ENCODE measurements around the gene PDE4D.

The PDE4D gene

GRCh38 chr5:59173578-59173977 is 719.9 kb downstream of the PDE4D start:
- H3K79me1 ChIP-seq (replicated peaks; ENCODE audit: low read length, poor library complexity, severe bottlenecking) = no peaks in the 10 kb centered on the region
- H3K23ac ChIP-seq (ENCODE audit: low read length in 2 of 2) = no peak overlapping the region
- H3K27ac ChIP-seq (ENCODE audit: low read length, poor library complexity, severe bottlenecking) = no peak overlapping the region
- no peak overlapping the region for H2AFZ ChIP-seq (ENCODE audit: low read depth, low read length)
- no peak overlapping the region for H2BK5ac ChIP-seq (ENCODE audit: low read depth, low read length, poor library complexity, severe bottlenecking)
- no peak overlapping the region for H3K4ac ChIP-seq (ENCODE audit: low read depth in 1 of 2, low read length in 2 of 2)
- no peak overlapping the region for H2BK15ac ChIP-seq (ENCODE audit: low read depth, poor library complexity, severe bottlenecking)
- no peak overlapping the region for H2AK5ac ChIP-seq (ENCODE audit: low read length, severe bottlenecking)
- no peak overlapping the region for H2BK120ac ChIP-seq (ENCODE audit: low read depth, low read length)
- H3K4me2 ChIP-seq (ENCODE audit: low read length, poor library complexity, severe bottlenecking) = no peak overlapping the region
- no CpG with 5 or more reads among the region's 1 CpG for WGBS
- H4K91ac ChIP-seq (ENCODE audit: low read length) = no peak overlapping the region
- no peaks in the 10 kb centered on the region for H3K4me1 ChIP-seq (ENCODE audit: control insufficient read depth, insufficient read depth, low read depth, low read length)
- no peak overlapping the region for H3K18ac ChIP-seq (ENCODE audit: low read depth in 1 of 2, low read length in 2 of 2)
- no peak overlapping the region for H4K8ac ChIP-seq (ENCODE audit: low read length)
- H3K4me3 ChIP-seq (ENCODE audit: insufficient read depth in 1 of 2, low read depth in 1 of 2, low read length in 2 of 2) = no peak overlapping the region
- no peaks in the 10 kb centered on the region for H3K36me3 ChIP-seq (ENCODE audit: control insufficient read depth in 1 of 2, insufficient read depth in 2 of 2, low read depth in 1 of 2, low read length in 2 of 2)
- H2BK12ac ChIP-seq (ENCODE audit: low read length in 2 of 2) = no peak overlapping the region
- H3K27me3 ChIP-seq (ENCODE audit: control insufficient read depth in 1 of 2, insufficient read depth in 1 of 2, low read length in 2 of 2) = no peaks in the 10 kb centered on the region
- no peak overlapping the region for H3K14ac ChIP-seq (ENCODE audit: low read length in 2 of 2)
- H3K9me3 ChIP-seq (ENCODE audit: control insufficient read depth, low read length) = no peaks in the 10 kb centered on the region
- H3K9ac ChIP-seq (ENCODE audit: low read length) = no peak overlapping the region
- DNase-seq = no peak

GRCh38 chr5:59171131-59171530 is 722.4 kb downstream of the PDE4D start:
- WGBS = 98% methylated on average over 2 of the region's 2 CpGs

GRCh38 chr5:59169768-59170150 is 723.8 kb downstream of the PDE4D start:
- H3K4ac ChIP-seq (ENCODE audit: low read depth in 1 of 2, low read length in 2 of 2) = no peak overlapping the region
- no peak overlapping the region for H2BK12ac ChIP-seq (ENCODE audit: low read length in 2 of 2)
- no peaks in the 10 kb centered on the region for H3K4me1 ChIP-seq (ENCODE audit: control insufficient read depth, insufficient read depth, low read depth, low read length)
- H2BK15ac ChIP-seq (ENCODE audit: low read depth, poor library complexity, severe bottlenecking) = no peak overlapping the region
- no peak overlapping the region for H2BK120ac ChIP-seq (ENCODE audit: low read depth, low read length)
- no peaks in the 10 kb centered on the region for H3K79me1 ChIP-seq (replicated peaks; ENCODE audit: low read length, poor library complexity, severe bottlenecking)
- H3K9me3 ChIP-seq (ENCODE audit: control insufficient read depth, low read length) = no peaks in the 10 kb centered on the region
- no peak overlapping the region for H3K9ac ChIP-seq (ENCODE audit: low read length)
- no peak overlapping the region for H3K4me3 ChIP-seq (ENCODE audit: insufficient read depth in 1 of 2, low read depth in 1 of 2, low read length in 2 of 2)
- no peak overlapping the region for H3K14ac ChIP-seq (ENCODE audit: low read length in 2 of 2)
- H2AFZ ChIP-seq (ENCODE audit: low read depth, low read length) = no peak overlapping the region
- H3K27me3 ChIP-seq (ENCODE audit: control insufficient read depth in 1 of 2, insufficient read depth in 1 of 2, low read length in 2 of 2) = no peaks in the 10 kb centered on the region
- 100% methylated on average over 1 of the region's 1 CpG for WGBS
- no peak overlapping the region for H2AK5ac ChIP-seq (ENCODE audit: low read length, severe bottlenecking)
- no peaks in the 10 kb centered on the region for H3K36me3 ChIP-seq (ENCODE audit: control insufficient read depth in 1 of 2, insufficient read depth in 2 of 2, low read depth in 1 of 2, low read length in 2 of 2)
- no peak for DNase-seq
- no peak overlapping the region for H3K4me2 ChIP-seq (ENCODE audit: low read length, poor library complexity, severe bottlenecking)
- no peak overlapping the region for H3K23ac ChIP-seq (ENCODE audit: low read length in 2 of 2)
- no peak overlapping the region for H4K8ac ChIP-seq (ENCODE audit: low read length)
- no peak overlapping the region for H4K91ac ChIP-seq (ENCODE audit: low read length)
- no peak overlapping the region for H3K18ac ChIP-seq (ENCODE audit: low read depth in 1 of 2, low read length in 2 of 2)
- H3K27ac ChIP-seq (ENCODE audit: low read length, poor library complexity, severe bottlenecking) = no peak overlapping the region
- no peak overlapping the region for H2BK5ac ChIP-seq (ENCODE audit: low read depth, low read length, poor library complexity, severe bottlenecking)

More at GRCh38 chr5:59171131-59171530, 722.4 kb downstream of the PDE4D start:
- no peak overlapping the region for H3K4me2 ChIP-seq (ENCODE audit: low read length, poor library complexity, severe bottlenecking)
- H3K27me3 ChIP-seq (ENCODE audit: control insufficient read depth in 1 of 2, insufficient read depth in 1 of 2, low read length in 2 of 2) = no peaks in the 10 kb centered on the region
- H4K8ac ChIP-seq (ENCODE audit: low read length) = no peak overlapping the region
- no peaks in the 10 kb centered on the region for H3K36me3 ChIP-seq (ENCODE audit: control insufficient read depth in 1 of 2, insufficient read depth in 2 of 2, low read depth in 1 of 2, low read length in 2 of 2)
- no peak overlapping the region for H2AK5ac ChIP-seq (ENCODE audit: low read length, severe bottlenecking)
- no peak overlapping the region for H2AFZ ChIP-seq (ENCODE audit: low read depth, low read length)
- H3K23ac ChIP-seq (ENCODE audit: low read length in 2 of 2) = no peak overlapping the region
- H2BK5ac ChIP-seq (ENCODE audit: low read depth, low read length, poor library complexity, severe bottlenecking) = no peak overlapping the region
- no peak overlapping the region for H2BK15ac ChIP-seq (ENCODE audit: low read depth, poor library complexity, severe bottlenecking)
- H3K14ac ChIP-seq (ENCODE audit: low read length in 2 of 2) = no peak overlapping the region
- no peak for DNase-seq
- H2BK12ac ChIP-seq (ENCODE audit: low read length in 2 of 2) = no peak overlapping the region
- H3K18ac ChIP-seq (ENCODE audit: low read depth in 1 of 2, low read length in 2 of 2) = no peak overlapping the region
- H3K4ac ChIP-seq (ENCODE audit: low read depth in 1 of 2, low read length in 2 of 2) = no peak overlapping the region
- no peaks in the 10 kb centered on the region for H3K9me3 ChIP-seq (ENCODE audit: control insufficient read depth, low read length)
- no peaks in the 10 kb centered on the region for H3K79me1 ChIP-seq (replicated peaks; ENCODE audit: low read length, poor library complexity, severe bottlenecking)
- no peak overlapping the region for H3K27ac ChIP-seq (ENCODE audit: low read length, poor library complexity, severe bottlenecking)
- no peak overlapping the region for H2BK120ac ChIP-seq (ENCODE audit: low read depth, low read length)
- H3K4me3 ChIP-seq (ENCODE audit: insufficient read depth in 1 of 2, low read depth in 1 of 2, low read length in 2 of 2) = no peak overlapping the region
- H3K9ac ChIP-seq (ENCODE audit: low read length) = no peak overlapping the region
- no peaks in the 10 kb centered on the region for H3K4me1 ChIP-seq (ENCODE audit: control insufficient read depth, insufficient read depth, low read depth, low read length)
- H4K91ac ChIP-seq (ENCODE audit: low read length) = no peak overlapping the region

DNA sequence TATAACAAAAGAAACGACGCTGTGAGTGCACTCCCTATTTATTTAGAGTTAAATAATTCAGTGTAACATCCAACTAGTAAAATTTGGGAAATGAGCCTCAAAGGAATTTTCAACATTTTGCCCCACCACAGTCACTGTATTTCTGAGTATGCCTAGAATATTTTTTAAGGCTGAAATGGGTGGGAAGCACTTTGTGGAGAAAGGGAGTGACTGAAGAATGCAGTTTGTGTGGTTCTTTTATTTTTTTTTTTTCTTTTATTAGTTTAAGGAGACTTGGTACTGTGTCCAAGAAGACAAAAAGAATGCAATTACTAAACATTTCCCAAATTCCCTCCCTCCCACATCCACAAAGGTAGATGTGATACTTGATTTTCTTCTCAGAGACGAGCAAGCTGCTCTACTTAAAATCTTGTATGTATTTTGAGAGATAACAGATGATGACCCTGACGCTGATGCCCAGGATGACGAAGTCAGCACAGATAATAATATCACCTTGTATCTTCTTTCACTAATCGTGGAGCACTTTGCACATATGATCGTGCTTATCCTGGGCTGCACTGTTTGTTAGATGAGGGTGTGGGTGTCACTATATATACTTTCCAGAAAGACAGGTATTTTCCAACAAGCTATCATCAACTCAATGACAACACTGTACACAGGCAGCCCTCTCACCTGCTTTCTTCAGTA is 724.3 kb downstream of the PDE4D start:
- H2BK15ac ChIP-seq (ENCODE audit: low read depth, poor library complexity, severe bottlenecking) = no peak overlapping the region
- H2AK5ac ChIP-seq (ENCODE audit: low read length, severe bottlenecking) = no peak overlapping the region
- H3K4ac ChIP-seq (ENCODE audit: low read depth in 1 of 2, low read length in 2 of 2) = no peak overlapping the region
- no peak overlapping the region for H2AFZ ChIP-seq (ENCODE audit: low read depth, low read length)
- H3K79me1 ChIP-seq (replicated peaks; ENCODE audit: low read length, poor library complexity, severe bottlenecking) = no peaks in the 10 kb centered on the region
- no peaks in the 10 kb centered on the region for H3K9me3 ChIP-seq (ENCODE audit: control insufficient read depth, low read length)
- H3K23ac ChIP-seq (ENCODE audit: low read length in 2 of 2) = no peak overlapping the region
- no peak overlapping the region for H2BK5ac ChIP-seq (ENCODE audit: low read depth, low read length, poor library complexity, severe bottlenecking)
- no peak overlapping the region for H4K8ac ChIP-seq (ENCODE audit: low read length)
- no peaks in the 10 kb centered on the region for H3K36me3 ChIP-seq (ENCODE audit: control insufficient read depth in 1 of 2, insufficient read depth in 2 of 2, low read depth in 1 of 2, low read length in 2 of 2)
- no peaks in the 10 kb centered on the region for H3K27me3 ChIP-seq (ENCODE audit: control insufficient read depth in 1 of 2, insufficient read depth in 1 of 2, low read length in 2 of 2)
- H3K4me2 ChIP-seq (ENCODE audit: low read length, poor library complexity, severe bottlenecking) = no peak overlapping the region
- no peak overlapping the region for H2BK12ac ChIP-seq (ENCODE audit: low read length in 2 of 2)
- no peak overlapping the region for H3K14ac ChIP-seq (ENCODE audit: low read length in 2 of 2)
- no peak overlapping the region for H3K27ac ChIP-seq (ENCODE audit: low read length, poor library complexity, severe bottlenecking)
- no peak overlapping the region for H3K4me3 ChIP-seq (ENCODE audit: insufficient read depth in 1 of 2, low read depth in 1 of 2, low read length in 2 of 2)
- no peak overlapping the region for H3K18ac ChIP-seq (ENCODE audit: low read depth in 1 of 2, low read length in 2 of 2)
- DNase-seq = no peak
- H3K4me1 ChIP-seq (ENCODE audit: control insufficient read depth, insufficient read depth, low read depth, low read length) = no peaks in the 10 kb centered on the region
- H2BK120ac ChIP-seq (ENCODE audit: low read depth, low read length) = no peak overlapping the region
- WGBS = no CpG with 5 or more reads among the region's 7 CpGs
- H3K9ac ChIP-seq (ENCODE audit: low read length) = no peak overlapping the region
- H4K91ac ChIP-seq (ENCODE audit: low read length) = no peak overlapping the region

All from mesenchymal stem cell (in vitro differentiated cells and primary cell).